SK-N-MC (cell line): ENCODE measurements around the gene DDX39B.

Experiments used
- EZH2 ChIP-seq: fragments of 200-600 bp; sonication (generic); IDR thresholded peaks from one replicate; pipeline ENCODE4 v1.6.1; 2017; ENCODE audit warnings: antibody characterized with exemption
- FOXP2 ChIP-seq: optimal IDR thresholded peaks from 2 replicates; pipeline ENCODE3; 2011; ENCODE audit warnings: mild to moderate bottlenecking, moderate library complexity; ENCODE audit not compliant: insufficient read depth; ENCODE audit errors: extremely low read length, control extremely low read depth
- POLR2AphosphoS5 ChIP-seq: IDR thresholded peaks from 2 replicates; pipeline ENCODE4 v1.6.1; 2012; ENCODE audit warnings: mild to moderate bottlenecking, low read depth, low read length, borderline replicate concordance

- no peak for TF ChIP-seq POLR2AphosphoS5
- TF ChIP-seq EZH2, result no peak
- TF ChIP-seq FOXP2, result no peak
These were observed 14.5 kb upstream of the DDX39B start for GRCh38 chr6:31556307-31556706.
